Endothelial cell of umbilical vein (primary cell): Measurements from ENCODE around the gene CRKL.

ENCODE experiments used
- CTCF ChIP-seq, 2 donors: IDR thresholded peaks; 1 replicate in 1 of 2; 2 replicates in 1 of 2; pipeline ENCODE4 v1.5.1; 2011; ENCODE audit warnings: low read length in 2 of 2, mild to moderate bottlenecking in 2 of 2, moderate library complexity in 2 of 2, control low read depth in 1 of 2, inconsistent platforms in 1 of 2, low read depth in 1 of 2; ENCODE audit not compliant: insufficient read depth in 1 of 2; ENCODE audit errors: extremely low read depth in 1 of 2
- JUN ChIP-seq: IDR thresholded peaks from 2 replicates; pipeline ENCODE4 v1.6.1; 2011; ENCODE audit warnings: borderline replicate concordance, low read depth; ENCODE audit not compliant: insufficient read length, insufficient read depth
- MAX ChIP-seq: IDR thresholded peaks from 2 replicates; pipeline ENCODE4 v1.6.1; 2011; ENCODE audit not compliant: insufficient read depth, insufficient read length
- POLR2A ChIP-seq: IDR thresholded peaks from 2 replicates; pipeline ENCODE4 v1.6.1; 2012; ENCODE audit warnings: low read depth, mild to moderate bottlenecking, control low read depth, low read length

GRCh38 chr22:20957683-20958431 is 40.6 kb downstream of the CRKL start:
- TF ChIP-seq CTCF (IDR thresholded peaks at IDR 0.05; ENCODE audit: extremely low read depth in 1 of 2, insufficient read depth in 1 of 2, low read depth in 1 of 2, low read length in 2 of 2) = no peak
- TF ChIP-seq POLR2A = no peak
- TF ChIP-seq JUN = no peak
- no peak for TF ChIP-seq MAX
